Measurements from ENCODE around the gene FLNB.

The FLNB gene

GRCh38 chr3:58106061-58106460 is 97.8 kb downstream of the FLNB start:
- TF ChIP-seq CTCF (IDR thresholded peaks at IDR 0.05; ENCODE audit: control extremely low read depth, extremely low read depth, low read depth, missing control alignments) = no peak
- no peak for DNase-seq (ENCODE audit: extremely low spot score)
- CTCF ChIA-PET = no interaction called here
- POLR2A ChIA-PET = no interaction called here

GRCh38 chr3:58106640-58107039 is 98.4 kb downstream of the FLNB start:
- ChIA-PET CTCF (no interaction called here), POLR2A (no interaction called here)
- TF ChIP-seq CTCF (IDR thresholded peaks at IDR 0.05; ENCODE audit: control extremely low read depth, extremely low read depth, low read depth, missing control alignments) = no peak
- DNase-seq (ENCODE audit: extremely low spot score) = no peak

GRCh38 chr3:58107597-58107996 is 99.4 kb downstream of the FLNB start:
- ChIA-PET POLR2A (no interaction called here), CTCF (no interaction called here)
- no peak for TF ChIP-seq CTCF (IDR thresholded peaks at IDR 0.05; ENCODE audit: control extremely low read depth, extremely low read depth, low read depth, missing control alignments)
- no peak for DNase-seq (ENCODE audit: extremely low spot score)

- CTCF ChIA-PET = interaction anchor here (0.9 to 1.7 kb wide), 4 partner anchors 9 to 102 kb away, joined by 3 to 7 read pairs (median 4); no protein-coding TSS in a partner anchor
- no peak for DNase-seq (ENCODE audit: extremely low spot score)
- POLR2A ChIA-PET = no interaction called here
- no peak for TF ChIP-seq CTCF (IDR thresholded peaks at IDR 0.05; ENCODE audit: control extremely low read depth, extremely low read depth, low read depth, missing control alignments)
Measured at GRCh38 chr3:58109752-58110151, 101.5 kb downstream of the FLNB start.

- ChIA-PET CTCF (interaction anchor here (0.9 to 2.0 kb wide), 7 partner anchors 23 to 714 kb away, joined by 3 to 5 read pairs (median 4); partner anchors contain the start of genes HTD2 and RPP14), POLR2A (no interaction called here)
- DNase-seq (ENCODE audit: extremely low spot score) = peak; percentile 68
- TF ChIP-seq CTCF (IDR thresholded peaks at IDR 0.05; ENCODE audit: control extremely low read depth, extremely low read depth, low read depth, missing control alignments) = no peak
Measured at GRCh38 chr3:58111513-58112184, 103.4 kb downstream of the FLNB start.

GRCh38 chr3:58112185-58112535 is 103.9 kb downstream of the FLNB start:
- POLR2A ChIA-PET = no interaction called here

More at GRCh38 chr3:58112185-58112535, 103.9 kb downstream of the FLNB start:
- TF ChIP-seq CTCF (IDR thresholded peaks at IDR 0.05; ENCODE audit: control extremely low read depth, extremely low read depth, low read depth, missing control alignments) = no peak
- CTCF ChIA-PET = interaction anchor here (1.0 to 2.0 kb wide), 6 partner anchors 23 to 715 kb away, joined by 3 to 5 read pairs (median 4); no protein-coding TSS in a partner anchor
- no peak for DNase-seq (ENCODE audit: extremely low spot score)
